Caki2 (cell line): ENCODE results near the gene SMIM34. TPM values are rescaled to one million over a fixed set of nuclear protein-coding genes. Genes with fewer than 3 reads are reported as not detected.
"Not testable (repeated sequence)": the region's sequence is repeated elsewhere in the genome, so short reads cannot be mapped to it uniquely, and the experiment has no call there.

Source experiments
- DNase-seq: peaks from one replicate; pipeline ENCODE4 v3.0.0-alpha.2; 2015; ENCODE audit warnings: low read depth
- in situ Hi-C: cut with HindIII; loops from 2 replicates; pipeline ENCODE4 v1.10.0; 2016; ENCODE audit warnings: low sequenced_read_pairs, low pct_unique_long_range_greater_than_20kb, mixed read lengths
- total RNA-seq: library from RNA; depleted of rRNA; stranded (reverse); fragments of >200 nt; shearing (Covaris generic); gene quantifications from 2 replicates; pipeline ENCODE4 v1.2.3, GENCODE V29; 2014; ENCODE audit warnings: low replicate concordance; rRNA removed

Gene SMIM34
- total RNA-seq, 1 experiment from 2014 or later = not detected

GRCh38 chr21:34383138-34383537, 40.6 kb downstream of the SMIM34 start:
- in situ Hi-C loops, DNase-seq: not testable (repeated sequence)

DNA sequence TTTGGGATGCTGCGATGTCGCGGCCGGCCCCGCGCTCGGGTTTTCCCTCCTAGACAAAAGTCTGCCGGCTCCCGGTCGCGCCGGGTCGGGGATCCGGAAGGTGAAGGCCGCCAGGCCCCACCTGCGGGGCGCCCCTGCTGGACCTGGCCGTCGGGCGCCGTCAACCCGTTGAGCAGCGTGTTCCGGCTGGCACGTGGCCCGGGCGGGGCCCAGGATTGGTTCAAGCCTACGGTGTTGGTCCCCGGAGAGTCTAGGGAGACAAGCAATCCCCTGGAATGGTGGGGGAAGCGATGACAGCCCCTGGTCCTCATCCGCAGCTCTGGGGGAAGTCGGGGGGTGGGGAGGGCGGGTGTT, 48.2 kb downstream of the SMIM34 start:
- DNase-seq, in situ Hi-C loops: not testable (repeated sequence)

GRCh38 chr21:34374940-34375618, 48.7 kb downstream of the SMIM34 start, which contains the start of gene SMIM11:
Gene SMIM11, plus strand, starts transcription at chr21:34375507. Its CDS starts 3,998 bp downstream, at chr21:34379505.
- DNase-seq, in situ Hi-C loops: not testable (repeated sequence)

DNA sequence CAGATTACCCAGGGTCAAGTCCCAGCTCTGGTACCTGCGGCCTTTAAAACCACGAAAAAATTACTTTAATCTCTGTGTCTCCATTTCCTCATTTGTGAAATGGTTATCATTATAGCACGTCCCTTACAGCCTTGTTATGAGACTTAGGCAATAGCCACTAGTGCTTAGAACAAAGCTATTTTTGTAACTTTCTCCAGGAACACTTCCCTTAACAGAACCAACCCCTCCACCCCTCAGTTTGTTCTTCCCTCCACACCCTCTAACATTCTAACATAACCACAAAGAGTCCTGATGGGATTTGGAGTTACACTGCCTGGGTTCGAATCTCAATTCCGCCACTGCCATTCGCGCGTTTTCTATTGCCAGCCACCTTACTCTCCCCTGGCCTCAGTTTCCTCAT, 49.3 kb downstream of the SMIM34 start:
- DNase-seq, in situ Hi-C loops: not testable (repeated sequence)

DNA sequence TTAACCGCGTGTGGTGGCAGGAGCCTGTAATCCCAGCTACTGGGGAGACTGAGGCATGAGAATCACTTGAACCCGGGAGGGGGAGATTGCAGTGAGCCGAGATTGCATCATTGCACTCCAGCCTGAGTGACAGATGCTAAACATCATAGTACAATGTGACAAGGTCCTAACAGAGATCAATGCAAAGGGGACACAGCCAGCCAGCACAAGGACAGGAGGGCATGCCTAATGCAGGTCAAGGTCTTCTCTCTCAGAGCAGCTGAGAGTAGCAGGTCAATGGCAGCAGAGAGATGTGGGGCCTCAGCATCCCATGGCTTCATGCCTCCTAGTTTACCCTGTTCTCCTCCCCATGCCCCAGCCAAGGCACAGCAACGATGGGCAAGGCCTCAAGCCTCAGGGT, 51.4 kb downstream of the SMIM34 start:
- in situ Hi-C loops = no loop called here
- DNase-seq = no peak

GRCh38 chr21:34369741-34370140, 54.0 kb downstream of the SMIM34 start:
- no peak for DNase-seq
- in situ Hi-C loops = no loop called here

Other genes starting within 250 kb of the SMIM34 start
- gene KCNE2, start 59.9 kb downstream of the SMIM34 start, total RNA-seq = not detected in 2 replicates
- 0.81 and 88.8 TPM in 2 replicates for gene SMIM11, start 48.4 kb downstream of the SMIM34 start, total RNA-seq
- gene KCNE1, start 88.3 kb upstream of the SMIM34 start, total RNA-seq = not detected in 2 replicates
- 5.6 and 6.3 TPM in 2 replicates for gene RCAN1, start 191.2 kb upstream of the SMIM34 start, total RNA-seq
- gene CLIC6, start 245.0 kb upstream of the SMIM34 start, total RNA-seq = not detected in 2 replicates